HG02759 (cell line): ENCODE results near the gene LIFR.
"Not testable (repeated sequence)": the region's sequence is repeated elsewhere in the genome, so short reads cannot be mapped to it uniquely, and the experiment has no call there.

ENCODE experiments used
- ATAC-seq: cut with Tn5 transposase; IDR thresholded peaks from one replicate; pipeline ENCODE4 v1.9.1; 2021; ENCODE audit warnings: mild to moderate bottlenecking, moderate library complexity; ENCODE audit not compliant: unreplicated experiment

The LIFR gene

DNA sequence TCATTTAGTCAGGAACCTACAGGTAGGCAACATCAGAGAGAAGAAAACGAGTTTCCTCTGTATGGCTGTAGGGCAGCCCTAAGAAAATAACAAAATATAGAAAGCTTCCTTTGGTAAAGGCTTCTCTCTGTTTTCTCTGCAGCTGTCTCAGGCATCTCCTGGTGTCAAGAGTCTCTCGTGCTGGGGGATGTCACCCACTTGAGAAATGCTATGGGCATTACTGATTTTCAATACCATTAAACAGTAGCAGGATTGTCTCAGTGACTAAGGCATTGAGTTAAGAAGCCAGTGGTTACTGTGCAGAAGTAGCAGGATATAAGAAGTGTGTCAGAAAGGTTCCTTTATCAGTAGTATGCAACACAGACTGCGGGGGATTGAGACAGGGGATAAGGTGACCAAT, 32.4 kb downstream of the LIFR start:
- ATAC-seq, result no peak

DNA sequence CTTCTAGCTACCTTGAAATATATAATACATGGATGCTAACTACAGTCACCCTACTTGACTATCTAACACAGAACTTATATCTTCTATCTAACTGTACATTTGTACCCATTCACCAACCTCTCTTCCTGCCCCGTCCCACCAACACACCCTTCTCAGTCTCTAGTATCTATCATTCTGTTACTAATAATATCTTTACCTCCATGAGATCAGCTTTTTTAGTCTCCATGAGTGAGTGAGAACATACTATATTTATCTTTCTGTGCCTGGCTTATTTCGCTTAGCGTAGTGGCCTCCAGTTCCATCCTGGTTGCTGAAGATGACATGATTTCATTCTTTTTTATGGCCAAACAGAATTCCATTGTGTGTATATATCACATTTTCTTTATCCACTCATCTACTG, 37.0 kb downstream of the LIFR start:
- no peak for ATAC-seq

DNA sequence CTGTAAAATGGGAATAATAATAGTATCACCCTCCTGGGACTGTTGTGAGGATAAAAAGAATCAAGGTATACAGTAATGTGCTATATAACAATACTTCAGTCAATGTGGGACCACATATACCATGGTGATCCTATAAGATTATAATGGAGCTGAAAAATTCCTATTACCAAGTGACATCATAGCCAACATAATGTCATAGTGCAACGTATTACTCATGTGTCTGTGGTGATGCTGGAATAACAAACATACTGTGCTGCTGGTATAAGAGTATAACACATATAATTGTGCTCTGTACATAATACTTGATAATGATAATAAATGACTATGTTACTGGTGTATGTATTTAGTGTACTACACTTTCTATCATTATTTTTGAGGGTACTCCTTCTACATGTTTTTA, 38.1 kb downstream of the LIFR start:
- ATAC-seq, result no peak

DNA sequence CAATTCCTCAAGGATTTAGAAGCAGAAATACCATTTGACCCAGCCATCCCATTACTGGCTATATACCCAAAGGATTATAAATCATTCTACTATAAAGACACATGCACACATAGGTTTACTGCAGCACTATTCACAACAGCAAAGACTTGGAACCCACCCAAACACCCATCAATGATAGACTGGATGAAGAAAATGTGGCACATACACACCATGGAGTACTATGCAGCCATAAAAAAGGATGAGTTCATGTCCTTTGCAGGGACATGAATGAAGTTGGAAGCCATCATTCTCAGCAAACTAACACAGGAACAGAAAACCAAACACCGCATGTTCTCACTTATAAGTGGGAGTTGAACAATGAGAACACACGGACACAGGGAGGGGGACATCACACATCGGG, 39.8 kb downstream of the LIFR start:
- ATAC-seq, result not testable (repeated sequence)

DNA sequence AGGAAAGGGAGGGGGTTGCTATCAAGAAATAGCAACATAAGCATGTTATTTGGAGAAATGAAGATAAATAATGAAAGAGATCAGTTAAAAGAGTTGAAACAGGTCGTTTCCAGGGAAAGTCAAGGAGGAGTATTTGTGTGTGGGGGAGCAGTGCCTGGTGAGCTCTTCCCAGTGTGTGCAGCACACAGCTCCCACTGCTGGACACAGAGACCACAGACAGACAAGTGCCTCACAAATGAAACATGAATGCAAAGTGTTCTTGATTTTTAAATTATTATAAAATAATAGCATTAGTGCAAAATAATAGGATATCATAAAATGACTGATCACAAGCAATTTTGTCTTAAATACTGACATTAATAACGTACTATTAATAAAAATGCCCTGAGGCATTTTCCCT, 40.8 kb downstream of the LIFR start:
- no peak for ATAC-seq

DNA sequence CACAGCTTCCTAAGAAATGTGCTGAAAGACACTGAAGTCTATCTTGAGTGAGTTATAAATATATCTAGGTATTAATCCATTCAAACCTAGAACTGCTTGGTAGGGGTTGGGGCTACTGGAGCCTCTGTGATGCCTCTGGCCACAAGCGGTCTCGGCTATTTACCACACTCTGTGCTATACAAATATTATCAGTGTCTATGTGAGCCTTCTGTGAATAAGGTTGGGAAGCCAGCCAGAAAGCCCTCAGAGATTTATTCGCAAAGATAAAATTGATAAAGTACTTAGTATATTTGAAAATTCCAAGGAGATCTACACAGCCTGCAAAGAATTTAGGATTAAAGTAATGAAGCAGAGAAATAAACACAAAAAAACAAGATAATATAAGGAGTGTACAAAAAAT, 41.4 kb downstream of the LIFR start:
- no peak for ATAC-seq

DNA sequence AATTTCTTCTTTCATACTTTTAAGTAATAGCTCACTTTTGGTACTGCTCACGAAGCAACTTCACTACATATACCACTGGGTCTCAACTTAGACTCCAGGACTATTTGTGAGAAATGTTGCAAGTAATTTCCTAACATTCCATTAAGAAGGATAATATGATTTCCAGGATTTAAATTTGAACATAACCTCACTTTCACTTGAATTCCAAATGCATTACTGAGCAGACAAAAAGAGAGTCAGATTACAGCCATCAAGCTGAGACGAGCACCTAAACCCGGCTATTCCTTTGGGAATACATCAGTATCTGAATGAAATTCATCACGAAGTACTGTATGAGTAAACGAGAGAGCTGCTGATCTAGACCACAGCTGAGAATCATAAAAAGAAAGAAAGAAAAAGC, 47.3 kb downstream of the LIFR start:
- ATAC-seq, result no peak

DNA sequence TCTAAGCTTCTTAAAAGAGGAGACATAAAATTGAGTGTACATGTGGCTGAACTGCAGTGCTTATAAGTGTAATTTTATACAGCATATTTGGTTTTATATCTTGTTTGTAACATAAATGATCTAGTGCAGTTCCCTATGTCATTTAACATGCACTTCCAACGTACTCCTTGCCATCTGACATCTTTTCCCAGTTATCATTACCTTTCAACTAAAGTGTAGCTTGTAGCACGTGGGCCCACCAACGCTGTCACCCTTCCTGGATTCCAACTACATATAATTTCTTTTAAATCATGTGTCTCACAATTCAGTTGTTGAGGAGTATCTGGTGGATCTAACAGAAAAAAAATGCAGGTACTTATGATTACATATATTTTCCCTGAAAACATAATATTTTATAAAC, 50.1 kb downstream of the LIFR start:
- ATAC-seq, result no peak

DNA sequence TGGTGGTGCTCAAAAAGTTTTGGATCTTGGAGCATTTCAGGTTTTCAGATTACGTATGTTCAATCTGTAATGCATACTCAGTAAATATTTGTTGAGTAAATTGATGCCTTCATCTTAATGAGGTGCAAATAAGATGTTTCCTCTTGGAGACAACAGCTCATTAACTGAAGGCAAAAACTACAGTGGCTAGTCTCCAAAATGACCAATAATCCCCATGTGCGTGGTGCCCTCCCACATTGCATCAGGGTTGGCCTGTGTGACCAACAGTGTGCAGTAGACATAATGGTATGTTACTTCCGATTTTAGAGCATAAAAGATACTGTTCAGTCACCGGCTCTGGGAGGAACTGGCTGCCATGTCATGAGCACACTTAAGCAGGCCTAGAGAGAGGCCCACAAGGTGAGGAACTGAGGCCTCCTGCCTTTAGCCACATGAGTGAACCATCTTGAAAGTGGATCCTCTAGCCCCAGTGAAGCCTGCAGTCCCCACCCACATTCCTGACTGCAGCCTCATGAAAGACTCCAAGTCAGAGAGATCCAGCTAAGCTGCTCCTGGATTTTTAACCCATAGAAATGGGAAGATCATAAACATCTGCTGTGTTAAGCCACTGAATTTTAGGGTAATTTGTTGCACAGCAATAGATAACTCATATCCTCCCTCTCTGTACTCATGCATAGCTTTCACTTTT, 55.7 kb downstream of the LIFR start:
- no peak for ATAC-seq

DNA sequence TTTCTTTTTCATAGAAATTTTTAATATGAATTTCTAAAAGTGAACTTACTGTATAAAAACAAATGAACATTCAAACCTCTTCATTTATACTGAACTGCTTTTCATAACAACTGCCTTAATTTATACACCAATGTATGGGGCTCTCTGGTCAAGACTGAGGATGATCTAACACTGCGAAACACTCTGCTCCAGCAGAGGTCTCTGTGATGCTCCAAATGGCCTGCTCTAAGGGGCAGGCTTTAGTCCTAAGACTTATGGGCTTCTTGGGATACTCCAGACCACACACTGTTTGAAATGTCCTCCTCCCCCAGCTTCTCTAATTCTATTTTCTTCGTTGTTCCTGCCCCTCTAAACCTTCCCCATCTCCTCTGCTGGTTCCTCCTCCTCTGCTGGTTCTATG, 58.5 kb downstream of the LIFR start:
- ATAC-seq, result no peak

DNA sequence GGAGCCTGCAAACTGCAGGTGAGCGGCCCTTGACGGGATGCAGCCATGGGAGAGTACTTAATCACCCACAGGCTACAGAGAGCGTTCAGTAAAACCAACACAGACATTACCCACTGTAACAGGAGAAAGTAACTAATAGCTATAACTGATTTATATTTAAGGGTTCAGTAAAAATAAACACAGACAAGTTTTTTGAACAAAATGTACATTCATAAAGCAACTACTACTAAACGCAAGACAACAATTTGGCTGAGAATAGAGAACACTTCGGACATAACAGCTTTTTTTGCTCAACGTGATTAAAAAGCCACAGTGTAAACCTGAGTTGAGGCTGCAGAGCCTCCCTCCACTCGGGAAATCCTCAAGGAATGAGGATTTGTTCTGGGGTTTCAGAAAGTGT, 61.7 kb downstream of the LIFR start:
- no peak for ATAC-seq

DNA sequence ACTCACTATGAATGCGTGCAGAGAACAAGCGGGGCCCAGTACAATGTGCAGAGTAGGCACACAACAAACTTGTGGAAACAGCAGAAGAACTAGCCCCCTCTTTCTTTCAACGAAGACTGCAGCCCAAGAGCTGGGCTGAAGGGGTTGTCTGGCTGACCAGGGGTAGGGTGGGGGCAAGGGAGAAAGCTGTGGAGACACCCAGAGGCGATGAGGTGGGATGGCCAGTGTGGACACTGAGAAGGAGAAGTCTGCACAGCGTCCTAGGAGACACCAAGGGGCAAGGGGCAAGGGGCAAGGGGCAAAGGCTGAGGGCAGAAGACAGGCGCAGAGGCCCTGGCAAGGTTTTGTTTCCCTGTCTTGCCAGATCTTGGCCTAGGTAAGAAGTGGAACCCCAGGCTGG, 62.3 kb downstream of the LIFR start:
- ATAC-seq, result no peak

DNA sequence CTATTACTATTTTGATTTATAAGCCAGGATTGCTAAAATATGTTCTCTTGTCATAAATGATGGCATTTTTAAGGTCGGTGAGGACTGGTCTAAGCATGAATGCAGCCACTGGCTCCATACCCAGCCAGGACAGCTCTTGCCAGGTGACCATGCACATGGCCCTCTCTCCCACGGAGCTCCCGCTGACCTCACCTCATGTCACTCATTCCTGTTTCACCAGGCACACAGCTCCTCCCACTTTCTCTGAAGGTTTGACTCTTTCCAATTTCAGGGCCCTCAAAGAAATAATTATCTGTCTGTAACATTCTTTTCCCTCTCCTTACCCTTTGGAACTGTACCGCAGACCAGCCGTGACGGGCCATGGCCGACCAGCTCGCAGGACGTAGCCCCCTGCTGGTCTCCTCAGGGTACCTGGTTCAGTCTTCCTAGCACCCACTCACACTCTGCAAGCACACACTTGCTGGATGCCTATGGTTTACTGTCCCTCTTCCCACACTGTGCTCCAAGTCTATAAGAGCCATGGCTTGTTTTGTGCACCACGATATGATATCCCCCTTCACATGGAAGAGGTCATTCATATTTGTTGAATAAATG, 72.5 kb downstream of the LIFR start:
- ATAC-seq, result no peak

DNA sequence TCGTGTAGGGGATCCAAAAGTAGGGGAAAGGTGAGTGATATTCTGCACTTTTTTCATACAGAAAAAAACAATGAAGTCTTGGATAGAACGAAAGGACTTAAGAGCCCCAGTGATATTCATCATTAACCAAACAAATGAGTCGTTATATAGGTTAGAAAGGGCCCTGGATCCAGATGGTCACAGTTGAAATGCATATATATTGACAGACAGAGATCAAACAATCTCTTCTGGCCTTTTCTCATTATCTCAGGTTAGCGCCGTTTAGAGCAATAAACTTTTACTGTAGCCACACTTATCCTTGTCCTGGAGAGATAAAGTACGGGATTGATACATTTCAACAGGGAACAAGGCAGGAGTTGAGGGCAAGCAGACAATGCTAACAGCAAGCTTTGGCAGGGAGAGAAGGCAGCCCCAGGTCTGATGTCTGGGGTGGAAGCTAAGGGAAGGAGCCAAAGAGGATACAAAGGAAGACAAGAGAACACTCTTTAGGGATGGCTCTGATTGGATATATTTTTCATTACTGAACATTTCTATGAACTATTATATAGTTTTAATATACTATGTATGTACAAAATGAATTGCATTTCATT, 77.0 kb downstream of the LIFR start:
- no peak for ATAC-seq

DNA sequence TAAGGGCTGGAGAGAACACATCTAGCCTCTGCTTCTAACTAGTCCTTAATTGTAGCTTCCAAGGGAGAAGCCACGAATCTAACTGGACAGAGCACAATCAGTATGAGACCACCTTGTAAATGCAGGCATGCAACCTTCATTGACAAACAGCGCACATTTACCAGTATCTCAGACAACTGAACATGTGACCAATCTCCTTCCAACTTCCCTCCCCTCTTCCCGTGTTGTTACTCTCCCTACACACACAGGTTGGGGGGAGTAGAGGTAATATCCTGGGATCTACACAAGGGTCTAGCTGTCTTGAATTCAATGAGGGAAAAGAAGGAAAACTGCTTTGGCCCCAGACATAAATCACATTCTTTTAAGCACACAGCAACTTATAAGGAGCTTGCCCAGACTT, 77.6 kb downstream of the LIFR start:
- ATAC-seq, result no peak

DNA sequence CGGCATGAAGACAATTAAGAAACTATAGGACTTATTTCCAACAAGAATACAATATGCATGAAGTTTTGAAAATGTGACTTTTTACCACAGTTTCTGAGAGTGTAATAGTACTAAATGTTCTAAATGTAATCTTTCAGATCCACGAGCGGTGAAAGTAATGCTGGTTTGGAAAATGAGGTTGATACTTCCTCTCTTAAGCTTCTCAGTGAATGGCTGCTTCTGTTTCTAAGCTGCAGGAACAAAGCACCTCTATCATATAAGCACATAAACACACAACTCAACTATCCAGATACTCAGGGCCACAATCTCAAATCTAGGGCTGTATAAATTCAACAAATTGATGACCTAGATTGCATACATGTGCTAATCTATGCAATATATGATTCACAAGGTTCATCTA, 78.3 kb downstream of the LIFR start:
- ATAC-seq, result no peak

DNA sequence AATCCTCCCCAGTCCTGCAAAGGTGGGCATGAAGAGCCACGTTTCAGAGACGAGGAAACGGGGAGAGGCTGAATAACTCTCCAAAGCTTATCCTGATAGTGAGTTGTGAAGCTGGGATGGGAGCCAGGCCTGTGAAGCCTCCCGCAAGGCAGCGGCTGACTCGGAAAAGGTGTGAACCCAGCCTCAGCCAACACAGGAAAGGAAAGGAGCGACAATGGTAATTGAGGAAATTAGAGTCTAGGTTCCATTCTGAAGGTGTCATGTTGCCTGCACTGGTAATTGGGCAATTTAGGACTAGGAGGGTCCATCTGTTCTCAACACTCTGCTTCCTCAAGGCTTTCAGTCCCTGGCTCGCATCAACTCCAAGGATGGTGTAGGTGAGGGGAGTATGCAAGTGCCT, 83.4 kb downstream of the LIFR start:
- no peak for ATAC-seq

DNA sequence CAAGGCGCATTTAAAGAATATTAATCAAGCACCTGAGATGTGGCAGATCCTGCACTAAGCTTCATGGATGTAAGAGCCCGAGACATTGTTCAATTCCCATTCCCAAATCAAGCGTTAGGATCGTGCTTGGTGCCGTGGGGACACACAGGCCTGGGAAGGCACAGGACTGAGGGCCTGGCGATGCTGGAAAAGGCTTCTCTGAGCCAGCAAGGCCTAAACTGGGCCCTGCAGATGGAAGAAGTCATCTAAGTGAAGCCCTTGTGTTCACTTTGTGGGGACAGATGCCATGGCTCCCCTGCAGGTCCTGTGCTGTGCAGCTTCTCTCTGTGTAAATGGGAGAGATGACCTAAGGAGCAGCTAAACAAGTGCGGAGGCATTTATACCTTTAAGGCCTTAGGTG, 83.9 kb downstream of the LIFR start:
- no peak for ATAC-seq

DNA sequence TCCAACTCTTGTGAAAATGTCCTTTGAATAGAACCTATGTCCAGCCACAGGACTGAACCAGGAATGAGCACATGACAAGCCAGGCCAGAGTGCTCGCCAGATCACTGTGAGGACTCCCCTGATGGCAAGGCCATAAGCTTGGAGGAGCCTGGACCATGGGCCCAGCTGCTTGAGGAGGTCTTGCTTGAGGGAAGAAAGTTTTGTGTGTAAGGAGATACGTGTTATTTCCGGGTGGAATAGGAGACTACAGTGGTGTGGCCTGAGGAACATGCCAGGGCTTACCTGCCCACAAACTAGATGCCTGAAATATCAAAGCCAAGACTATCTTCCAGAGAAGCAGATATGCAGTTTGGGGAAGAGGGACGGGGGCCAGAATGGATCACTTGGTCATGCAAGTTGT, 84.7 kb downstream of the LIFR start:
- ATAC-seq, result no peak

DNA sequence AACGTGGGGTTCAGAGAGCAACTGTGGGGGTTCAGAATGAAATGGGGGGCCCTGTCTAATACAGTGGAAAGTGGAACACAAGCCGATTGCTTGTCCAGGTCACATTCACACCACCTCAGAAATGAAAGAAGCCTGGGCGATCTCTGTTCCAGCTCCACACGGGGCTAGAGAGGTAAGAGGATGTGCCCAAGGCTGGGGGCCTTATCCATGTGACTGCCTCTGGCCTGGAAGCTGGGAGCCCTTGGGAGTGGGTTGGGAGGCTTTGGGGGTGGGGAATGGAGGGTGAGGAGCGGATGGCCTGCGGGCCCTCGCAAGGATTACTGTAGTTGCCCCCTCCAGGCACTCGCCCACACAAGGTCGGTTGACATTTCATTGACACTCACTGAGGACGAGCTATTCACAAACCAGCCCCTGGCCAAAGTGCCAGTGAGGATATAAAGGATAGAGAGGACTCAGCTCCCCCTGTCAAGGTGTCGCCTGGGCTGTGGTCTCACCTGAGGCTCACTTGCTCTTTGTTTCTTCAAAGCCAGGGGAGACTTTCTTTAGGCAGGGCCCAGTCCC, 86.7 kb downstream of the LIFR start:
- no peak for ATAC-seq

DNA sequence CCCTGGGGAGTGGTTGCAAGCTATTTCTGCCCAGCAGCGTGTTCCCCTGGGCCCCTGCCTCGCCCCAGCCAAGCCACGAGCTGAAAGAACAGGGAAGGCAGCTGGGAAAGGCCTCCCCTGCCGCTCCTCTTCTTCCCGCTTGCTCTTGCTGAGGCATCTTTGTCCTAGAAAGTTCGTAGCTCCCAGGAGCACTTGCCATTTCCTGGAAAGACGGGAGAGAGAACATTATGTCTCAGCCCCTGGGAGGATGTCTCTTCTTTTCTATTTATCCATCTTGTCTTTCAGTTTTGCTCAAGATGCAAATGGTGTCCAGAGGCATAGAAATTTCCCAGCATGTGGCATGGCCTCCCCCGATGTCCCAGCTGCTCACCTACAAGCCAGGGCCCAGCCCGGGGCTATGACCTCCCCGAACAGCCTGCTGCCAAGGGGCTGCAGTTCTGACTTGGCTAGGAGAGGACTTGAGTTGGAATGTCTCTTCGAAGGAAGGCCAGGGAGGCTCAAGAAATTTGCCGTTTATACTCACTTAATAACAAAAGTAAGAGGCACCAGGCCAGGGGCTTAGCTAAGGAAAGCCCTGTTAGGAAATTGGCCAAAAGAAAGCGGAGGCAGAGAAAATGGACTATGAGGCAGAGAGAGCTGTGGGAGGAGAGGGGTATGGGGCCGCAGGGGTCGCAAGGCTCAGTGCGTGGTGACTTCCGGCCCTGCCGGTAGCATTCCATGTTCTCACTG, 87.3 kb downstream of the LIFR start:
- no peak for ATAC-seq

DNA sequence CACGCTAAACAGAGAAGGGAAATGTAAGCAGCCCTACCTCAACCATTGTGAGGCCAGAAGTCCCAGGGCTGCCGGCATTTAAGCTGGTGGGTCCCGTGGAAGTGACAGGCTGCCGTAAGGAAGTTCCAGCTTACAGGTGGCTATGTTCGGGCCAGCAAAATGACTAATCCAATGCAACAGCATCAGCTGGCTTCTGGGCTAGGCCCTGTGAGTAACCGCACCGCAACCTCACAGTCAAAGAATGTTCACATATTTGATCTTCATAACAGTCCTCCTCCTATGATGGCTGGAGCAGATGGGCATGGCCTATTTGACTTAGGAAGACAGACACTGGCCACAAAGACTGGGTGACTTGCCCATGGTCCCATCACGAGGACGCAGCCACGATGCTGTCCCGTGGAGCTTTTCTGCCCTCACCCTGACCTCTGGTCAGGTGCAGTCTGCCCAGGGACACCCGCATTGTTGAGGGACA, 88.2 kb downstream of the LIFR start:
- no peak for ATAC-seq
